OCI-LY3 (cell line): ENCODE data around the gene CHI3L2.

Experiments used
- EZH2phosphoT487 ChIP-seq: fragments of 200-600 bp; shearing (Covaris generic); IDR thresholded peaks from 2 replicates; pipeline ENCODE4 v1.6.1; 2018; ENCODE audit warnings: antibody characterized with exemption, mixed run types, low read depth
- TF ChIP-seq, protein P1 (sequence below): fragments of 200-600, 300-600 bp; sonication (generic); IDR thresholded peaks from 2 replicates; pipeline ENCODE4 v1.5.1; 2014; ENCODE audit warnings: antibody characterized with exemption, low read length, low read depth

DNA sequence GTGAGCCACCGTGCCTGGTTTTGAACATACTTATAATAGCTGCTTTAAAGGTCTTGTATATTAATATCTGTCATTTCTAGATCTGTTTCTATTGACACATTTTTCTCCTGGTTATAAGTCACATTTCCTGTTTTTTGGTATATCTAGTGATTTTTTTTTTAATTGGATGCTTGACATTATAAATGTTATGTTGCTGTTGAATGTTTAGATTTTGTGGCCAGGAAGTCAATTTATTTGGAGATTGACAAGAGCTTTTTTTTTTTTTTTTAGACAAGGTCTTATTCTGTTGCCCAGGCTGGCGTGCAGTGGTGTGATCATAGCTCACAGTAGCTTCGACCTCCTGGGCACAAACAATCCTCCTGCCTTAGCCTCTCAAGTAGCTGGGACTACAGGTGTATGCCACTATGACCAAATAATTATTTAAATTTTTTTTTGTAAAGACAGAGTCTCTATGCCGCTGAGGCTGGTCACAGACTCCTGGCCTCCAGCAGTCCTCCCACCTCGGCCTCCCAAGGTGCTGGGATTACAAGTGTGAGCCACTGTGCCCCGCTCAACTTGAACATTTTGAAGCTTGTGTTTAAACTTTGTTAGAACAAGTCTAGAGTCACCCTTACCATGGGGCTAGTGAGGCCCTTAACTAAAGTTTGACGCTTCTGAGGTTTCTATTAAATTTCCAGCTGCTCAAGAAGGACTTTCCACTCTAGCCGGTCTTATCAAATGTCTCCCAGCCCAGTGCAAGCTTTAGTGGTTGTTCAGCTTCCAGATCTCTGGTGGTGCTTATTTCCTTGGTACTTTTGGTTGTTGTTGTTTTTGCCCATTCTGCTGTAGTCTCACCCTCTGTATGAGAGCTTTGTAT, 8.6 kb upstream of the CHI3L2 start:
- TF ChIP-seq, protein P1, sequence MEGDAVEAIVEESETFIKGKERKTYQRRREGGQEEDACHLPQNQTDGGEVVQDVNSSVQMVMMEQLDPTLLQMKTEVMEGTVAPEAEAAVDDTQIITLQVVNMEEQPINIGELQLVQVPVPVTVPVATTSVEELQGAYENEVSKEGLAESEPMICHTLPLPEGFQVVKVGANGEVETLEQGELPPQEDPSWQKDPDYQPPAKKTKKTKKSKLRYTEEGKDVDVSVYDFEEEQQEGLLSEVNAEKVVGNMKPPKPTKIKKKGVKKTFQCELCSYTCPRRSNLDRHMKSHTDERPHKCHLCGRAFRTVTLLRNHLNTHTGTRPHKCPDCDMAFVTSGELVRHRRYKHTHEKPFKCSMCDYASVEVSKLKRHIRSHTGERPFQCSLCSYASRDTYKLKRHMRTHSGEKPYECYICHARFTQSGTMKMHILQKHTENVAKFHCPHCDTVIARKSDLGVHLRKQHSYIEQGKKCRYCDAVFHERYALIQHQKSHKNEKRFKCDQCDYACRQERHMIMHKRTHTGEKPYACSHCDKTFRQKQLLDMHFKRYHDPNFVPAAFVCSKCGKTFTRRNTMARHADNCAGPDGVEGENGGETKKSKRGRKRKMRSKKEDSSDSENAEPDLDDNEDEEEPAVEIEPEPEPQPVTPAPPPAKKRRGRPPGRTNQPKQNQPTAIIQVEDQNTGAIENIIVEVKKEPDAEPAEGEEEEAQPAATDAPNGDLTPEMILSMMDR: no peak
- no peak for TF ChIP-seq EZH2phosphoT487
